Measurements from ENCODE around the gene LDB3.

DNA sequence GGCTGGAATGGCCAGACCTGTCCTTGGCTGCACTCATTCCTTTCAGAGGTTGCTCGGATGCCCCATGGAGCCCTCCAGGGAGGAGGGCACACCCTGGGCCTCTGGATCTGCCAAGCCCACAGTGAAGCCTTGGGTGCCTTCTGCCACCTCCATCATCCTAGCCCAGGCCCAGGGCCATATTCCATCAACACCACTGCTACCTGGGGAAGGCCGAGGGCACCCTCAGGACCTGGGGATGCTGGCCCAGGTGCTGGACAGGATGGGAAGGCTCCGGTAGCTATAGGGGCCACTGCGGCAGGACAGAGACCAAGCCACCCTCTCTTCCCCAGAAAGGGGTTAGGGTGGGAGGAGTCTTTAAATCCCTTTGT is 13.2 kb upstream of the LDB3 start:
- TF ChIP-seq, protein P1, sequence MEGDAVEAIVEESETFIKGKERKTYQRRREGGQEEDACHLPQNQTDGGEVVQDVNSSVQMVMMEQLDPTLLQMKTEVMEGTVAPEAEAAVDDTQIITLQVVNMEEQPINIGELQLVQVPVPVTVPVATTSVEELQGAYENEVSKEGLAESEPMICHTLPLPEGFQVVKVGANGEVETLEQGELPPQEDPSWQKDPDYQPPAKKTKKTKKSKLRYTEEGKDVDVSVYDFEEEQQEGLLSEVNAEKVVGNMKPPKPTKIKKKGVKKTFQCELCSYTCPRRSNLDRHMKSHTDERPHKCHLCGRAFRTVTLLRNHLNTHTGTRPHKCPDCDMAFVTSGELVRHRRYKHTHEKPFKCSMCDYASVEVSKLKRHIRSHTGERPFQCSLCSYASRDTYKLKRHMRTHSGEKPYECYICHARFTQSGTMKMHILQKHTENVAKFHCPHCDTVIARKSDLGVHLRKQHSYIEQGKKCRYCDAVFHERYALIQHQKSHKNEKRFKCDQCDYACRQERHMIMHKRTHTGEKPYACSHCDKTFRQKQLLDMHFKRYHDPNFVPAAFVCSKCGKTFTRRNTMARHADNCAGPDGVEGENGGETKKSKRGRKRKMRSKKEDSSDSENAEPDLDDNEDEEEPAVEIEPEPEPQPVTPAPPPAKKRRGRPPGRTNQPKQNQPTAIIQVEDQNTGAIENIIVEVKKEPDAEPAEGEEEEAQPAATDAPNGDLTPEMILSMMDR (IDR thresholded peaks at IDR 0.05; ENCODE audit: low read depth, low read length, poor library complexity, severe bottlenecking) = no peak
- no peak for TF ChIP-seq EZH2phosphoT487 (IDR thresholded peaks at IDR 0.05; ENCODE audit: borderline replicate concordance, low read length)

Data from DOHH2 (cell line).